GM21367 (cell line): ENCODE data around the gene LTBP2.

Experiments used
- ATAC-seq: cut with Tn5 transposase; IDR thresholded peaks from one replicate; pipeline ENCODE4 v1.9.1; 2021; ENCODE audit not compliant: unreplicated experiment

The LTBP2 gene

GRCh38 chr14:74592476-74593201 is 19.4 kb downstream of the LTBP2 start:
- ATAC-seq = no peak

- no peak for ATAC-seq
Observed at GRCh38 chr14:74591899-74592298, 20.1 kb downstream of the LTBP2 start.

- ATAC-seq = no peak
Observed at GRCh38 chr14:74591394-74591793, 20.6 kb downstream of the LTBP2 start.

GRCh38 chr14:74589291-74589879 is 22.7 kb downstream of the LTBP2 start:
- no peak for ATAC-seq

GRCh38 chr14:74587363-74587707 is 24.7 kb downstream of the LTBP2 start:
- ATAC-seq = no peak

GRCh38 chr14:74586681-74587362 is 25.2 kb downstream of the LTBP2 start:
- no peak for ATAC-seq

GRCh38 chr14:74585406-74586335 is 26.4 kb downstream of the LTBP2 start:
- no peak for ATAC-seq

GRCh38 chr14:74584951-74585350 is 27.1 kb downstream of the LTBP2 start:
- ATAC-seq = no peak

- ATAC-seq = no peak
Observed at GRCh38 chr14:74583689-74584434, 28.2 kb downstream of the LTBP2 start.

- ATAC-seq = no peak
Observed at GRCh38 chr14:74582910-74583581, 29.0 kb downstream of the LTBP2 start.

GRCh38 chr14:74580275-74580672 is 31.8 kb downstream of the LTBP2 start:
- ATAC-seq = no peak

GRCh38 chr14:74579447-74580274 is 32.4 kb downstream of the LTBP2 start:
- no peak for ATAC-seq

- ATAC-seq = no peak
Observed at GRCh38 chr14:74578479-74578878, 33.6 kb downstream of the LTBP2 start.

- no peak for ATAC-seq
Observed at GRCh38 chr14:74577948-74578275, 34.1 kb downstream of the LTBP2 start.

GRCh38 chr14:74577247-74577947 is 34.6 kb downstream of the LTBP2 start:
- no peak for ATAC-seq

- no peak for ATAC-seq
Observed at GRCh38 chr14:74575936-74576335, 36.1 kb downstream of the LTBP2 start.

GRCh38 chr14:74575507-74575906 is 36.5 kb downstream of the LTBP2 start:
- ATAC-seq = no peak

- ATAC-seq = no peak
Observed at GRCh38 chr14:74574706-74575105, 37.3 kb downstream of the LTBP2 start.

GRCh38 chr14:74574090-74574433 is 38.0 kb downstream of the LTBP2 start:
- ATAC-seq = no peak
